Muscle of arm (tissue), 14 donors: ENCODE data around the gene FAM204A. TPM values are rescaled to one million over a fixed set of nuclear protein-coding genes. Genes with fewer than 3 reads are reported as not detected.

ENCODE experiments used
- DNase-seq: peaks from one replicate; pipeline ENCODE4 v3.0.0-alpha.2; 2013
- long read RNA-seq, 11 donors: transcript quantifications; one replicate each; lab custom pipeline, GENCODE V29; 2026
- polyA plus RNA-seq, 12 donors: library from polyadenylated mRNA; unstranded; fragments of 120-200 nt; gene quantifications; one replicate each; pipeline ENCODE4 v1.2.1, GENCODE V29; 2013; ENCODE audit not compliant: insufficient read length in 12 of 12

FAM204A gene
- polyA plus RNA-seq, result 10 to 100 TPM in 11 of 12 donors, not detected in 1; 32.7 to 56.3 (median 46.5) TPM
- long read RNA-seq, donor 1, full-length matches to known transcripts, result 20 of 20 reads
- long read RNA-seq, donor 1, partial matches to known transcripts, result 0 of 20 reads
- long read RNA-seq, donor 1, other reads (novel, unspliced or antisense), result 0 of 20 reads
- long read RNA-seq, donor 2, full-length matches to known transcripts, result 11 of 11 reads
- long read RNA-seq, donor 2, partial matches to known transcripts, result 0 of 11 reads
- long read RNA-seq, donor 2, other reads (novel, unspliced or antisense), result 0 of 11 reads
- long read RNA-seq, donor 3, partial matches to known transcripts, result 0 of 5 reads
- long read RNA-seq, donor 3, other reads (novel, unspliced or antisense), result 0 of 5 reads
- long read RNA-seq, donor 4, partial matches to known transcripts, result 0 of 3 reads
- long read RNA-seq, donor 4, other reads (novel, unspliced or antisense), result 0 of 3 reads
- long read RNA-seq, donor 5, result 0 reads
- long read RNA-seq, donor 6, transcript FAM204A-202 (8 exons, 872 nt), result major isoform, 5 of 8 reads
- long read RNA-seq, donor 6, partial matches to known transcripts, result 0 of 8 reads
- long read RNA-seq, donor 6, other reads (novel, unspliced or antisense), result 0 of 8 reads
- long read RNA-seq, donor 7, full-length matches to known transcripts, result 3 of 3 reads
- long read RNA-seq, donor 7, partial matches to known transcripts, result 0 of 3 reads
- long read RNA-seq, donor 7, other reads (novel, unspliced or antisense), result 0 of 3 reads
- long read RNA-seq, donor 8, full-length matches to known transcripts, result 14 of 14 reads
- long read RNA-seq, donor 8, partial matches to known transcripts, result 0 of 14 reads
- long read RNA-seq, donor 8, other reads (novel, unspliced or antisense), result 0 of 14 reads
- long read RNA-seq, donor 9, full-length matches to known transcripts, result 7 of 7 reads
- long read RNA-seq, donor 9, partial matches to known transcripts, result 0 of 7 reads
- long read RNA-seq, donor 9, other reads (novel, unspliced or antisense), result 0 of 7 reads
- long read RNA-seq, donor 10, full-length matches to known transcripts, result 8 of 8 reads
- long read RNA-seq, donor 10, partial matches to known transcripts, result 0 of 8 reads
- long read RNA-seq, donor 10, other reads (novel, unspliced or antisense), result 0 of 8 reads
- long read RNA-seq, donor 11, full-length matches to known transcripts, result 11 of 11 reads
- long read RNA-seq, donor 11, partial matches to known transcripts, result 0 of 11 reads
- long read RNA-seq, donor 11, other reads (novel, unspliced or antisense), result 0 of 11 reads

DNA sequence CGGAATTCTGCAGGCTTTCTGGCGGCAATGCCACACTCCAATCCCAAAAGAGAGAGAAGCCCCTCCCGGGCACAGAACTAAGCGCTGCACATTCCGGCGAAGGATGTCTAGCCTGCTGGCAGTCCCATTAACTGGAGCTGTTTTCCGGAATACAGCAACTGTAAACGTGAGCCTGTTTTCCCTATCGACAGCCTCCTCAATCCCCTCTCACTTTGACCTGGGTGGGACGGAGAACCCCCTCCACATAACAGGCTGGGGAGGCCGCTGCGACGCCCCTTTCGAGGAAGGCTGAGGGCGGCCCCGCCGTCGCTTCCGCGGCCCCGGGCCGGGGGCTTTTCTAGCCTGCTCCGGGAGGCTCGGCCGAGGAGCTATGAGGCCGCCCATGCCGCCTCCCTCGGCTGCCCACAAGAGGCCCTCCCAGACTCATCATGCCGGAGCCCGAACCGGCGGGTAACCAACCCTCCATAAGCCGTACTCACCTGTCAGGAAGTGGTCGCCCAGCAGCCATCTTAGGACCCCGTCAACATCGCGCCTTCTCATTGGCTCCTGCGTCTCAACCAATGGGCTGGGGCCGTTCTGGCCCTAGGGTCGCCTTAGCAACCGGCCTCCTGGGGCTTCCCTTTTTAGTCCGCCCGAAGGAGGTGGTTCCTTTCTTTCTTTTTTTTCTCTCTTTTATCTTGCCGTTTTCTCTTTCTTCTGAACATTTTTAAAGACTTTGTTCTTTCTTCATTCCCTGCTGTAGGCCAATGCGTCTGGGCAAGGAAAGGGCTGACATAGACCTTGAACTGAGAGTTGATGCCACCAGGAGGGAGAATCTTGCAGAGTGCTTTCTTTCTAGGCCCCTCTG, at the start of gene FAM204A:
Gene FAM204A (minus strand): TSS at position 534 of the 847 bp plus-strand sequence. CDS start 5,909 bp downstream, outside the sequence.
- peak; percentile 98 for DNase-seq

DNA sequence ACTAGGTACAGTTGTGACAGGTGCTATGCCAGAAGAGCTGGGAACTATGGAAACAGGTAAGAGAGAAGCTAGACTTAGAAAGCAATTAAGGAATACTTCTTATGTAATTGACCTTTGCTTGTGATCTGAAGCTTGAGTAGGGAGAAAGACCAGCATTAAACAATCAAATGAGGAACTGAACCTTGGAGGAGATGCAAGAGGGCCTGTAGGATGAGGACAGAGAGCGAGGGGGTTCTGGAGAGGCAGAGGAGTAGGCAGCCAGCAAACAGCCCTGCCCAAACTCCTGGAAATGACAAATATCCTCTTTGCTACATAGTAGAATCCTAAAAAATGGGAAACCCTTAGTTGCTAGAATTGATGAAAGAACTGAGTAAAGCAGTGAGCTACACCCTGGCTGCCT, 41.6 kb upstream of the FAM204A start:
- no peak for DNase-seq

GRCh38 chr10:118383063-118383689, 41.1 kb upstream of the FAM204A start:
- no peak for DNase-seq

DNA sequence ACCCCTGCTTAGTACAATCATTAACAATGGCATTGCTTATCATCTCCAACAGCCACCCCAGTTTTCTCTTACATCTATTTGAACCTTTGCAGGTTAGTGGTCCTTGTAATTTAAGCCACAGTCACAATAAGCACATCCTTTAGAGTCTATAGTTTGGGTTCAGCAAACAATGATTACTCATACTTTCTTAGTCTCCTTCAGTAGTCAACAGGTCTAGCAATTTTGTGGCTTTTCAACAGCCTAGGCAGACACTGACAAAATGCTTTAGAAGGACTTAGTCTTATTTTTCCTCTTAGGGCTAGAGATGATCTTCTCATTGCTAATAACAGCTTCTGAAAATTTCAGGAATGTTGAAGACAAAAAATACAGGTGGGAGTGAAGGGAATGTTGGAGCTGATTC, 32.3 kb upstream of the FAM204A start:
- no peak for DNase-seq

- no peak for DNase-seq
Observed at GRCh38 chr10:118373786-118374185, 31.7 kb upstream of the FAM204A start.

DNA sequence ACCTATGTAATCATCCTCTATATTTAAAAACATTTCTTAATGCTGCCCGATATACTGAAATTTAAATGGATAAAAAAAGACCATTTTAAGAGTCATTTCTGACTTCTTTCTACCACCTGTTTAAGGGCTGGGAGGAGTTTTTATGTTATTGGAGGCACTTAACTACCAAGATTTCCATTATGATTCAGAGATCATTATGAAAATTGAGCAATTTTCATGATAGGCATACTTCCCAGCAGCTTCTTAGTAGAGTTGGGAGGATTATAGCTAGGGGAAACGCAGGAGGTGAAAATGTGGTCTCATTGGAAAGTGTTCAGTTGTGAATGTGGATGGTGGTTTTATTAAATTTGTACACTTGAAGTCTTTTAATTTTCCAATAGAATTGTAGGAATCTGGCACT, 28.4 kb upstream of the FAM204A start:
- no peak for DNase-seq

GRCh38 chr10:118369641-118370205, 27.6 kb upstream of the FAM204A start:
- no peak for DNase-seq

DNA sequence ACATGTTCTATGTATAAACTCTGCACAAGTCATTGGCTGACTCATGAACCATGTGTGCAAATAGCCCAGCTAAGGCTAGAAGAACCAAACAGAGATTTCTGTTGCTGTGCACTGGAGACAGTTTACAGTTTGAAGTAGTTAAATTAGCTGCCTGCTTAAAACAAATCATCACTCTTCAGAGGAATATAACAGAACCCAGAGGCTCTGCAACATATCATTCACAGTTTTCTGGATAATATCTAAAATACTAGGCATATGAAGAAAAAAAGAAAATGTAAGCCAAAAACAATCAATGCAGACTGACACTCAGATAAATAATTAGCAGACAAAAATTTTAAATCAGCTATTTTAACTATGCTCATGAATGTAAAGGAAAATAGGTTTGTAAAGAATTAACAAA, 23.6 kb upstream of the FAM204A start:
- DNase-seq, result no peak

- no peak for DNase-seq
Observed at GRCh38 chr10:118362103-118362502, 20.0 kb upstream of the FAM204A start.

DNA sequence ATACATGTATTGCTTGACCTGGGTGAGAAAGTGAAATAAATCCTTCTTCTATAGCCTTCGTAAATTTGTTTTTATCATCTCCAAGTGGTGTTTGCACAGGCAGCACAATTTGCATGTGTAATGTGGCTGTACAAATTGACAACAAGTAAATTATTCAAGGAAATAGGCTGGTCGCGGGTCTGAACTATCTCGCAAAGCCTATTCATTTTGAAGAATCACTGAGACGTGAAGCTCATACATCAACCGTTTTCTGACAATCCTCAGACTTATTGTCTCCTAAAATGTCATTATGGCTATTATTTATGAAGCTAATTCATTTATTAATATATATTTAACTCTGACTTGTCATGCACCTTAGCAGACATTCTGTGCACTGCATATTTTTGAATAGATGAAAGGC, 16.2 kb upstream of the FAM204A start:
- DNase-seq, result no peak

- DNase-seq, result no peak
Observed at GRCh38 chr10:118357841-118358240, 15.7 kb upstream of the FAM204A start.

DNA sequence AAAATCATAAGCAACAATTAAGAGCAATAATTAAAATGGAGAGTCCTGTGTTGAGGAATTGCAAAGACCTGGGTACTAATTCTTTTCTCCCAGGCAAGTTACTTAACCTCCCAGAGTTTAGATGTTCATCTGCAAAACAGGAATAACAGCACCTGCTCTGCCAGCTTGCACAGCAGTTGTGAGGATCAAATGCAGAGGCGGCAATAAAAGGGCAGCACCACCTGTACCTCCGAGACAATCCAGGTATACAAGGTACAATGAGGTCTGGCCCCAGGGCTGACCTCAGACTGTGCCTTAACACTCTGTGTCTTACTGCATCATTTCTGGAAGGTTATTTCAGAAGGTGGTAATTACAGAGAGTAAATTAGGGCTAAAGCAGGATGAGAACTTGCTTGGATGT, 14.5 kb upstream of the FAM204A start:
- DNase-seq, result no peak

DNA sequence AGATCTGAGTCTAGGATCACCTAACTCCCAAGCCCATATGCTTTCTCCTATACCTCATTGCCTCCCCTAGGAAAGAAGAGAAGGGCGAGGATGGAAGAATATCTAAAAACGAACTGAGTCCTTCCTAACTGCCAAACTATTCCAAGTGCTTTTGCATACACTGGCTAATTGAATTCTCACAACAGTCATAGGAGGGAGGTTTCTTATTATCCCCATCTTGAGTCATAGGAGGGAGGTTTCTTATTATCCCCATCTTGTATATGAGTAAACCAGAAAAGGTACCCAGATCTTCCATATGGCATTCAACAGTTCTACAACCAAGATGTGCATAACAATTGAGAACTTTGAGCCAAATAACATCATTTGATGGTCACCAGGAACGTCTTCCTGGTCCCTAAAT, 13.1 kb upstream of the FAM204A start:
- DNase-seq, result no peak

DNA sequence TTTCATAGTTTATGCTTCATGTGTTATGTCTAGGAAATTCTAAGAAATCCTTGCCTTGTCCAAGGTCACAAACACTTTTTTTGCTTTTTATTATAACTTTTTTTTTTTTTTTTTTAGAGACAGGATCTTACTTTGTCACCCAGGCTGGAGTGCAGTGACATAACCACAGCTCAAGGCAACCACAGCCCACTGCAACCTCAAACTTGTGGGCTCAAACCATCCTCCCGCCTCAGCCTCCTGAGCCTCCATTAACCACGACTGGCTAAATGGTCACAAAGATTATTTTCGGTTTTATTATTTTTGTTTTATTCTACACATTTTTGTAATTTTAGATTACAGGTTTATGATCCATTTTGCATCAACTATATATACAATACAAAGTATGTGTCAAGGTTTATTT, 7.1 kb upstream of the FAM204A start:
- DNase-seq, result no peak

- no peak for DNase-seq
Observed at GRCh38 chr10:118343549-118343948, 1.4 kb upstream of the FAM204A start.

DNA sequence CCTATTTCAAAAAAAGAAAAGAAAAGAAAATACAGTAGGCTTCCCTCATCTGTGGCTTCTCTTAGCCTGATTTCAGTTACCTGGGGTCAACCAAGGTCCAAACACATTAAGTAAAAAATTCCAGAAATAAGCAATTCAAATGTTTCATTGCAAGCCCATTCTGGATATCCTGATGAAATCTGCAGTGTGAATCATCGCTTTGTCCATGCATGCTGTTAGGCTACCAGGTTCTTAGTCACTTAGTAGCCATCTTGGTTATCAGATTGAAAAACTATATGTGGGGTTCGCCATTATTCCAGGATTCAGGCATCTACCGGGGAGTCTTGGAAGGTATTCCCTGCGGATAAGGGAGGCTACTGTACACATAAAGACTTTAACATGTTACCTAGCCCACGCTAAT, 991 bp upstream of the FAM204A start:
- DNase-seq, result no peak

DNA sequence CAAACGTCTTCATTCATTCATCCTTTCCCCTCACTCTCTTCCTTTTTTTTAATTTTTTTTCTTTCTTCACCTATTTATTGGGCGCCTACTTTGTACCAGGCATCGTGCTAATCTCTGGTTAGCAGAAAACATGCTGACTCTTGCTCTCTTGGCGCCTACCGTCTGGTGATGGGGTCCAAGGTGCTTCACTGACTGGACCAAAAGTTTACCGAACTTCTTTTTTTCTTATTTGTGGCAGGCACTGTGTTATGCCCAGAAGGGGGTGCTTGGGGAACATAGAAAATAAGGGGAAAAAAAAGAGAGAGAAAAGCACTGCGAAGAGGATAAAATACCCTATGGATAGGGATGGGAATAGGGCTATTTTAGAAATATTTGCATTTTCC, 505 bp upstream of the FAM204A start:
- peak; percentile 15 for DNase-seq

DNA sequence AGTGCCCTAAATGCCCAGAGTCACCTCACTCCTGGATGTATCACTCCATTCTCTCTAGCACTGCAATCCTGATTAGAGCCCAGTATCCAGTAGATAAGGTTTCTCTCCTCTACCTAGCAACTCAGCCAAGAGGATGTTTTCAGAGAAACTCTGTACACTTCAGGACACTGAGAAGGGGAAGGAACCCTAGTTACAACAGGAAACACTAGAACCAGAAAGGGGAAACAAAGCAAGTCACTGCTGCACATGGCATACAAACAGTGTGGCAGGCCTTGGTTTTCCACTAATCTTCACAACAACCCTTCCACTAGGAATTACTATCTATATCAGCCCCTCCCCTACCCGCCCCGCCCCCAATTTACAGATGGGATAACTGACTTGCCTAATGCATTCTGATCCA, 1.6 kb downstream of the FAM204A start:
- no peak for DNase-seq

GRCh38 chr10:118339111-118339510, 3.0 kb downstream of the FAM204A start:
- DNase-seq, result no peak

GRCh38 chr10:118337356-118337755, 4.8 kb downstream of the FAM204A start:
- no peak for DNase-seq
